H1 (cell line): ENCODE measurements around the gene SRP14. TPM values are rescaled to one million over a fixed set of nuclear protein-coding genes. Genes with fewer than 3 reads are reported as not detected.

ENCODE experiments used
- CTCF ChIA-PET: fragments of 300-600 bp; sonication (Branson Sonifier 250); formaldehyde crosslinking; loops from one replicate; lab custom pipeline; 2021; ENCODE audit not compliant: partially characterized antibody; lab: Charles Lee
- POLR2A ChIA-PET: fragments of 300-600 bp; sonication (Branson Sonifier 250); formaldehyde crosslinking; loops from one replicate; lab custom pipeline; 2021; ENCODE audit warnings: inconsistent platforms; ENCODE audit not compliant: partially characterized antibody; lab: Charles Lee
- DNase-seq, 2 experiments: peaks; one replicate each; pipeline versions ENCODE4 v3.0.0 to v3.0.0-alpha.2; 2010 to 2022; ENCODE audit warnings: low spot score in 2 of 2, low read depth in 1 of 2, mixed read lengths in 1 of 2
- FAIRE-seq: peaks from 2 replicates; lab custom pipeline; 2011; peaks lifted over from hg19 to GRCh38; lab: Jason Lieb, UNC
- H2AFZ ChIP-seq: 2 replicates; pipeline ENCODE4 v1.8.1; 2012; ENCODE audit warnings: low read length, inconsistent platforms
- H2AK5ac ChIP-seq: 2 replicates; pipeline ENCODE4 v1.6.1; 2013; ENCODE audit warnings: low read depth, low read length
- H2BK120ac ChIP-seq: replicated peaks from 2 replicates; pipeline ENCODE3; 2013; ENCODE audit warnings: low read depth, low read length, inconsistent platforms
- H2BK12ac ChIP-seq: 2 replicates; pipeline ENCODE4 v1.6.1; 2013; ENCODE audit warnings: low read depth, low read length
- H2BK15ac ChIP-seq: 2 replicates; pipeline ENCODE4 v1.6.1; 2013; ENCODE audit warnings: low read length
- H2BK20ac ChIP-seq: 2 replicates; pipeline ENCODE4 v1.6.1; 2013; ENCODE audit warnings: low read length
- H2BK5ac ChIP-seq: 2 replicates; pipeline ENCODE4 v1.6.1; 2013; ENCODE audit warnings: low read depth, low read length
- H3K14ac ChIP-seq: 2 replicates; pipeline ENCODE4 v1.6.1; 2013; ENCODE audit warnings: inconsistent platforms; ENCODE audit not compliant: insufficient read length
- H3K18ac ChIP-seq: 2 replicates; pipeline ENCODE4 v1.6.1; 2013; ENCODE audit warnings: low read length; ENCODE audit errors: extremely low read depth
- H3K23ac ChIP-seq: 2 replicates; pipeline ENCODE4 v1.6.1; 2013; ENCODE audit warnings: inconsistent platforms; ENCODE audit not compliant: insufficient read length
- H3K23me2 ChIP-seq: 2 replicates; pipeline ENCODE4 v1.6.1; 2013; ENCODE audit warnings: low read depth, low read length
- H3K27ac ChIP-seq: 2 replicates; pipeline ENCODE4 v1.6.1; 2011; ENCODE audit warnings: low read depth, low read length, inconsistent platforms
- H3K27me3 ChIP-seq, 4 experiments: replicated peaks in 1 of 4; 1 replicate in 1 of 4; 2 replicates in 3 of 4; pipeline versions ENCODE4 v1.6.1 to v1.8.1; 2011 to 2013; ENCODE audit warnings: low read length in 3 of 4, mild to moderate bottlenecking in 3 of 4, inconsistent platforms in 2 of 4, mixed read lengths in 2 of 4, moderate library complexity in 1 of 4; ENCODE audit not compliant: control insufficient read depth in 3 of 4, insufficient read depth in 3 of 4; ENCODE audit errors: extremely low read depth in 1 of 4
- H3K36me3 ChIP-seq, 4 experiments: 2 replicates each; pipeline versions ENCODE4 v1.6.1 to v1.8.1; 2011 to 2013; ENCODE audit warnings: mild to moderate bottlenecking in 4 of 4, low read length in 3 of 4, moderate library complexity in 2 of 4, control low read depth in 1 of 4, inconsistent platforms in 1 of 4; ENCODE audit not compliant: insufficient read depth in 4 of 4, control insufficient read depth in 2 of 4
- H3K4ac ChIP-seq: replicated peaks from 2 replicates; pipeline ENCODE3; 2013; ENCODE audit warnings: low read length, low read depth, mixed read lengths, inconsistent platforms; ENCODE audit not compliant: insufficient read length
- H3K4me1 ChIP-seq, 4 experiments: replicated peaks in 1 of 4; 1 replicate in 1 of 4; 2 replicates in 3 of 4; pipeline versions ENCODE4 v1.6.1 to v1.8.1; 2011 to 2013; ENCODE audit warnings: low read length in 3 of 4, inconsistent platforms in 2 of 4, mixed read lengths in 1 of 4; ENCODE audit not compliant: insufficient read depth in 4 of 4, control insufficient read depth in 3 of 4
- H3K4me2 ChIP-seq, 2 experiments: 2 replicates each; pipeline versions ENCODE4 v1.6.1 to v1.8.1; 2011 to 2013; ENCODE audit warnings: low read depth in 2 of 2, low read length in 2 of 2, control low read depth in 1 of 2, inconsistent platforms in 1 of 2, mild to moderate bottlenecking in 1 of 2; ENCODE audit not compliant: insufficient read depth in 1 of 2
- H3K4me3 ChIP-seq, 4 experiments: fragments of 200-600, 300-600 bp in 1 of 4; sonication (generic), shearing (Covaris generic), sonication (Bioruptor Twin) in 1 of 4; 2 replicates each; pipeline versions ENCODE4 v1.5.1 to v1.8.1; 2011 to 2016; ENCODE audit warnings: low read length in 4 of 4, low read depth in 3 of 4, control low read depth in 2 of 4, inconsistent platforms in 2 of 4, mild to moderate bottlenecking in 2 of 4, mixed read lengths in 1 of 4, moderate library complexity in 1 of 4; ENCODE audit not compliant: insufficient read depth in 2 of 4; ENCODE audit errors: extremely low read depth in 1 of 4
- H3K56ac ChIP-seq: replicated peaks from 2 replicates; pipeline ENCODE3; 2013; ENCODE audit warnings: low read depth, mild to moderate bottlenecking, mixed read lengths, low read length, inconsistent platforms; ENCODE audit not compliant: insufficient read length
- H3K79me1 ChIP-seq: 2 replicates; pipeline ENCODE4 v1.6.1; 2013; ENCODE audit warnings: low read depth, low read length, control low read depth
- H3K79me2 ChIP-seq, 2 experiments: 2 replicates each; pipeline versions ENCODE4 v1.6.1 to v1.8.1; 2012 to 2013; ENCODE audit warnings: low read length in 2 of 2, mild to moderate bottlenecking in 2 of 2, inconsistent platforms in 1 of 2; ENCODE audit not compliant: insufficient read depth in 2 of 2, control insufficient read depth in 1 of 2
- H3K9ac ChIP-seq, 4 experiments: replicated peaks in 1 of 4; 1 replicate in 1 of 4; 2 replicates in 3 of 4; pipeline versions ENCODE4 v1.6.1 to v1.8.1; 2011 to 2013; ENCODE audit warnings: low read depth in 3 of 4, low read length in 3 of 4, control low read depth in 2 of 4, mild to moderate bottlenecking in 2 of 4, moderate library complexity in 2 of 4, inconsistent platforms in 1 of 4; ENCODE audit errors: extremely low read depth in 1 of 4
- H3K9me3 ChIP-seq, 2 experiments: 2 replicates each; pipeline versions ENCODE4 v1.6.1 to v1.8.1; 2012 to 2013; ENCODE audit warnings: mild to moderate bottlenecking in 2 of 2, moderate library complexity in 2 of 2, control low read depth in 1 of 2, inconsistent platforms in 1 of 2, low read depth in 1 of 2, low read length in 1 of 2, mixed read lengths in 1 of 2; ENCODE audit not compliant: insufficient read depth in 2 of 2
- H4K20me1 ChIP-seq, 2 experiments: replicated peaks in 1 of 2; 2 replicates each; pipeline versions ENCODE3 to v1.8.1; 2011 to 2013; ENCODE audit warnings: inconsistent platforms in 2 of 2, low read length in 2 of 2, mild to moderate bottlenecking in 1 of 2; ENCODE audit not compliant: insufficient read depth in 2 of 2, control insufficient read depth in 1 of 2
- H4K5ac ChIP-seq: 2 replicates; pipeline ENCODE4 v1.6.1; 2013; ENCODE audit warnings: low read length, low read depth, mixed read lengths, inconsistent platforms; ENCODE audit not compliant: insufficient read length
- H4K8ac ChIP-seq: 2 replicates; pipeline ENCODE4 v1.8.0; 2013; ENCODE audit warnings: mild to moderate bottlenecking, moderate library complexity, low read length, inconsistent platforms; ENCODE audit not compliant: insufficient read depth; ENCODE audit errors: extremely low read depth
- H4K91ac ChIP-seq: replicated peaks from 2 replicates; pipeline ENCODE3; 2013; ENCODE audit warnings: low read length, mixed read lengths, inconsistent platforms; ENCODE audit not compliant: insufficient read length
- ATF3 ChIP-seq: IDR thresholded peaks from 2 replicates; pipeline ENCODE4 v1.6.1; 2011; ENCODE audit warnings: low read depth, mild to moderate bottlenecking, low read length; ENCODE audit not compliant: insufficient read depth
- BCL11A ChIP-seq, 2 experiments: IDR thresholded peaks; one replicate each; pipeline ENCODE4 v1.6.1; 2011; ENCODE audit warnings: low read depth in 2 of 2, low read length in 2 of 2, mild to moderate bottlenecking in 2 of 2
- CTBP2 ChIP-seq: IDR thresholded peaks from 2 replicates; pipeline ENCODE4 v1.7.0; 2011; ENCODE audit warnings: borderline replicate concordance, mild to moderate bottlenecking, moderate library complexity, mixed read lengths, low read length; ENCODE audit not compliant: insufficient read depth, insufficient read length
- E2F6 ChIP-seq: IDR thresholded peaks from 2 replicates; pipeline ENCODE4 v1.6.1; 2012; ENCODE audit warnings: inconsistent platforms
- HDAC2 ChIP-seq, 2 experiments: fragments of 300-600 bp in 1 of 2; sonication (generic) in 1 of 2; IDR thresholded peaks; 2 replicates each; pipeline ENCODE4 v1.6.1; 2011 to 2012; ENCODE audit warnings: low read depth in 2 of 2, low read length in 2 of 2, mild to moderate bottlenecking in 2 of 2, moderate library complexity in 2 of 2, borderline replicate concordance in 1 of 2, inconsistent platforms in 1 of 2
- POLR2AphosphoS5 ChIP-seq: IDR thresholded peaks from 2 replicates; pipeline ENCODE4 v1.6.1; 2011; ENCODE audit warnings: low read depth, low read length
- POU5F1 ChIP-seq: IDR thresholded peaks from 2 replicates; pipeline ENCODE4 v1.6.1; 2011; ENCODE audit warnings: low read depth, mild to moderate bottlenecking, low read length, moderate library complexity
- RFX5 ChIP-seq: IDR thresholded peaks from 2 replicates; pipeline ENCODE4 v1.6.1; 2011; ENCODE audit warnings: low read depth, low read length, improper control_type of control experiment, borderline replicate concordance
- SIN3A ChIP-seq, 2 experiments: IDR thresholded peaks in 1 of 2; conservative IDR thresholded peaks in 1 of 2; 2 replicates each; pipeline ENCODE4 v1.6.1; 2011 to 2012; ENCODE audit warnings: low read length in 2 of 2, improper control_type of control experiment in 1 of 2, low read depth in 1 of 2, mild to moderate bottlenecking in 1 of 2
- SP1 ChIP-seq: IDR thresholded peaks from 2 replicates; pipeline ENCODE4 v1.6.1; 2011; ENCODE audit warnings: low read depth, low read length
- SP4 ChIP-seq: IDR thresholded peaks from 2 replicates; pipeline ENCODE4 v1.6.1; 2012; ENCODE audit warnings: low read length, inconsistent platforms
- TAF7 ChIP-seq: optimal IDR thresholded peaks from 2 replicates; pipeline ENCODE3; 2011; ENCODE audit warnings: low read depth, mild to moderate bottlenecking, inconsistent platforms, low read length, moderate library complexity, borderline replicate concordance
- TBP ChIP-seq: IDR thresholded peaks from 2 replicates; pipeline ENCODE4 v1.6.1; 2011; ENCODE audit warnings: low read depth, low read length, improper control_type of control experiment
- WGBS, 2 experiments: shearing (Covaris generic) in 1 of 2; methylation state at CpG; one replicate each; pipeline versions ENCODE4 v1.1.6 to v1.1.7; 2013 to 2015; ENCODE audit warnings: low lambda C conversion rate in 2 of 2, mixed read lengths in 2 of 2, inconsistent platforms in 1 of 2, low coverage in 1 of 2, missing lambda C conversion rate in 1 of 2; ENCODE audit not compliant: insufficient replicate concordance in 2 of 2, insufficient coverage in 1 of 2, insufficient read length in 1 of 2; ENCODE audit errors: extremely low coverage in 1 of 2, missing lambda C conversion rate in 1 of 2; 5-methylcytosine and 5-hydroxymethylcytosine counted together
- polyA plus RNA-seq, 7 experiments: library from polyadenylated mRNA; depleted of rRNA in 3 of 7; stranded (reverse) in 5 of 7; unstranded in 2 of 7; fragments of >200 nt in 5 of 7; fragments of 200-250 nt in 2 of 7; gene quantifications; 1 replicate in 5 of 7; 2 replicates in 1 of 7; 4 replicates in 1 of 7; pipeline versions ENCODE4 v1.2.1 to v1.2.3, GENCODE V29; 2011 to 2013; ENCODE audit warnings: missing spikeins in 2 of 7, mixed read lengths in 2 of 7
- total RNA-seq: library from RNA; stranded (reverse); fragmentation: NEBNext Ultra II Directional; extraction: Animal tissue kit (Norgen Biotek cat#: 25700); gene quantifications from 2 replicates; pipeline ENCODE4 v1.2.1, GENCODE V29; 2021

SRP14 gene
- total and polyA plus RNA-seq, 2 of the 8 experiments (the other 6 are each of a cell fraction or from before 2014, with no cell fraction given), result 186 to 223 TPM

GRCh38 chr15:40010686-40011085 lies 28.3 kb downstream of the SRP14 start:
- no peak overlapping the region for H2BK15ac ChIP-seq
- H3K4me2 ChIP-seq, result no peak overlapping the region
- H2BK12ac ChIP-seq, result no peak overlapping the region
- H4K5ac ChIP-seq, result no peak overlapping the region
- H2BK20ac ChIP-seq, result no peak overlapping the region
- no peak overlapping the region for H3K56ac ChIP-seq
- H3K27ac ChIP-seq, result no peak overlapping the region
- H4K8ac ChIP-seq, result no peak overlapping the region
- no peak for FAIRE-seq
- H3K14ac ChIP-seq, result no peak overlapping the region
- DNase-seq, result no peak
- no peaks in the 10 kb centered on the region for H3K27me3 ChIP-seq
- no peak overlapping the region for H2AK5ac ChIP-seq
- peaks cover 16 to 90% (median 68%) of the 10 kb centered on the region in 4 experiments for H3K36me3 ChIP-seq
- H3K23ac ChIP-seq, result no peak overlapping the region
- H4K20me1 ChIP-seq, result no peaks in the 10 kb centered on the region
- H3K79me1 ChIP-seq, result no peaks in the 10 kb centered on the region
- CTCF ChIA-PET, result interaction anchor here (0.5 kb wide), 1 partner anchor 12 kb away, joined by 3 read pairs; no protein-coding TSS in a partner anchor
- H3K4ac ChIP-seq, result no peak overlapping the region
- POLR2A ChIA-PET, result interaction anchor here (1.0 kb wide), 1 partner anchor 9 kb away, joined by 3 read pairs; no protein-coding TSS in a partner anchor
- no peak overlapping the region for H2BK5ac ChIP-seq
- no peak overlapping the region for H3K9ac ChIP-seq
- H3K9me3 ChIP-seq, result peaks cover 28 to 38% of the 10 kb centered on the region in 2 experiments
- no peaks in the 10 kb centered on the region for H3K23me2 ChIP-seq
- H3K4me1 ChIP-seq, result no peaks in the 10 kb centered on the region
- H3K4me3 ChIP-seq, result no peak overlapping the region
- no peak overlapping the region for H2BK120ac ChIP-seq
- no peak overlapping the region for H3K18ac ChIP-seq
- 94% methylated on average over 4 of the region's 4 CpGs; no CpG with 5 or more reads in 1 of the 2 experiments for WGBS, 2 experiments
- H2AFZ ChIP-seq, result no peak overlapping the region
- H4K91ac ChIP-seq, result no peak overlapping the region
- no peaks in the 10 kb centered on the region for H3K79me2 ChIP-seq
- TF ChIP-seq TBP (no peak), SP1 (no peak), HDAC2 (IDR thresholded peaks at IDR 0.05; ENCODE audit: borderline replicate concordance in 1 of 2, low read depth in 2 of 2, low read length in 2 of 2) (no peak), RFX5 (no peak), CTBP2 (no peak), POU5F1 (no peak), SIN3A (conservative IDR thresholded peaks at IDR 0.05 in 1 of 2, IDR thresholded peaks at IDR 0.05 in 1 of 2; ENCODE audit: low read depth in 1 of 2, low read length in 2 of 2) (no peak), E2F6 (no peak), POLR2AphosphoS5 (no peak), TAF7 (no peak), SP4 (no peak), ATF3 (no peak), BCL11A (IDR thresholded peaks at IDR 0.05; ENCODE audit: low read depth in 2 of 2, low read length in 2 of 2) (no peak)
